Breast epithelium (tissue), 4 donors: ENCODE data around the gene DNAH17. TPM values are rescaled to one million over a fixed set of nuclear protein-coding genes. Genes with fewer than 3 reads are reported as not detected.

Experiments used
- DNase-seq, 2 donors: peaks; one replicate each; pipeline ENCODE4 v3.0.0-alpha.2; 2019; ENCODE audit warnings: low spot score in 2 of 2
- H3K27ac ChIP-seq, 2 donors: fragments of 200-600 bp; sonication (generic) in 1 of 2; one replicate each; pipeline ENCODE4 v1.5.1; 2016 to 2019; ENCODE audit warnings: mild to moderate bottlenecking in 1 of 2
- H3K27me3 ChIP-seq, 2 donors: fragments of 200-600 bp; sonication (generic) in 1 of 2; one replicate each; pipeline versions ENCODE4 v1.5.1 to v1.6.0; 2017 to 2019; ENCODE audit warnings: control low read depth in 1 of 2, mild to moderate bottlenecking in 1 of 2
- H3K36me3 ChIP-seq: fragments of 200-600 bp; one replicate; pipeline ENCODE4 v1.5.1; 2019
- H3K4me1 ChIP-seq, 2 donors: fragments of 200-600 bp; sonication (generic); one replicate each; pipeline ENCODE4 v1.5.1; 2016 to 2019; ENCODE audit warnings: control low read depth in 1 of 2
- H3K4me3 ChIP-seq, 3 donors: fragments of 200-600 bp; sonication (generic); 1 replicate in 2 of 3; 2 replicates in 1 of 3; pipeline ENCODE4 v1.5.1; 2016 to 2019; ENCODE audit warnings: mild to moderate bottlenecking in 3 of 3, moderate library complexity in 2 of 3
- H3K9me3 ChIP-seq, 2 donors: fragments of 200-600 bp; sonication (generic) in 1 of 2; one replicate each; pipeline ENCODE4 v1.5.1; 2016 to 2019; ENCODE audit warnings: control low read depth in 1 of 2
- POLR2A ChIP-seq: fragments of 450-650 bp; IDR thresholded peaks from one replicate; pipeline ENCODE4 v1.6.1; 2016; ENCODE audit warnings: antibody characterized with exemption, mild to moderate bottlenecking, moderate library complexity
- POLR2AphosphoS5 ChIP-seq, 3 donors: sonication (generic); formaldehyde crosslinking; IDR thresholded peaks; one replicate each; pipeline ENCODE4 v1.6.1; 2017; ENCODE audit warnings: antibody characterized with exemption in 3 of 3
- intact Hi-C: fragments of 100-400 bp; cut with DNase I; formaldehyde crosslinking; loops from one replicate; pipeline ENCODE4 v1.15.1; 2023; ENCODE audit warnings: low total_unique reads
- total RNA-seq, 3 donors: library from RNA; depleted of rRNA; stranded (reverse); fragments of >200 nt; gene quantifications; one replicate each; pipeline ENCODE4 v1.1.0, GENCODE V29; 2016
- TF ChIP-seq, protein P1 (sequence below), 3 donors: fragments of 450-650 bp; IDR thresholded peaks; one replicate each; pipeline ENCODE4 v1.5.1; 2016 to 2017; ENCODE audit warnings: antibody characterized with exemption in 3 of 3, mild to moderate bottlenecking in 3 of 3, moderate library complexity in 3 of 3

DNAH17 gene
- total RNA-seq, 3 donors from 2014 or later, result 0.15 to 0.33 TPM; not detected in 1

DNA sequence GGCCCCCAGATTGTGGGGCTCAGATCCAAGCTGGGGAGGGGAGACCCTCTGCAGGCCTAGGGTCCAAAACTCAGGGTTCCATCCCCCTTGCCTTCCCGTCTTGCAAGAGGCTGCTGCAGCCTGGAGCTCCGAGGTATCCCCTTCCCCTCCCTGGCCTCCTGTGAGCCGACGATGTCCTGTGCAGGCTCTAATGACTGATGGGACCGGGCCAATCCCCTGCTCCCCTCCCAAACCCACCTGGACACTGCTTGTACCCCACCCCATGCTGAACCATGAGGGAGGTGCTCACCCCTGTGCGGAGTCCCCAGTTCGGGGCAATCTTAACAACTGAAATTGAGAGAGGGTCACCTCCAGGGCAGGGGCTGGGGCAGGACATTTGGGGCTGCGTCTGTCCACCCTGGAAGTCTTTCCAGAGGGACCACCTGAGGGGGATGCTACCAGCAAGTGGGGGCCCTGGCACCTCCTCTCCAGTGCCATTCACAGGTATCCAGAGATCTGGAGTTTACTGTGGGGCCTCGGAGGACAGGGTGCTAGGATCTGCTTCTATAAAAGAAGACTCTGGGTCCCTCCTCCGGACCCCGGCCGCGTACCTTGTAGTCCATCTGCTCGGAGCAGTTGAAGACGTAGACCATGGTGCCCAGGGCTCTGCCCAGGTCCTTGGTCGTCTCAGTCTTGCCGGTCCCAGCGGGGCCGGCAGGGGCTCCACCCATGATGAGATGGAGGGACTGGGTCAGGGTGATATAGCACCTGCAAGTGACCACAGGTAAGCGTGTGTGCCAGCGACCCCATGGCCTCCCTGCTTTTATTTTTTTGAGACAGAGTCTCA, 77.3 kb downstream of the DNAH17 start:
- no peak for DNase-seq
- no peak overlapping the region for H3K4me3 ChIP-seq
- H3K36me3 ChIP-seq, result no peaks in the 10 kb centered on the region
- H3K27ac ChIP-seq, result no peak overlapping the region
- intact Hi-C loops, result loop anchor here (10.0 kb wide), 1 partner anchor 205 kb away; no protein-coding TSS in a partner anchor
- H3K9me3 ChIP-seq, result no peaks in the 10 kb centered on the region
- no peaks in the 10 kb centered on the region for H3K4me1 ChIP-seq
- TF ChIP-seq POLR2A (no peak), POLR2AphosphoS5 (IDR thresholded peaks at IDR 0.05) (no peak)
- TF ChIP-seq, protein P1, sequence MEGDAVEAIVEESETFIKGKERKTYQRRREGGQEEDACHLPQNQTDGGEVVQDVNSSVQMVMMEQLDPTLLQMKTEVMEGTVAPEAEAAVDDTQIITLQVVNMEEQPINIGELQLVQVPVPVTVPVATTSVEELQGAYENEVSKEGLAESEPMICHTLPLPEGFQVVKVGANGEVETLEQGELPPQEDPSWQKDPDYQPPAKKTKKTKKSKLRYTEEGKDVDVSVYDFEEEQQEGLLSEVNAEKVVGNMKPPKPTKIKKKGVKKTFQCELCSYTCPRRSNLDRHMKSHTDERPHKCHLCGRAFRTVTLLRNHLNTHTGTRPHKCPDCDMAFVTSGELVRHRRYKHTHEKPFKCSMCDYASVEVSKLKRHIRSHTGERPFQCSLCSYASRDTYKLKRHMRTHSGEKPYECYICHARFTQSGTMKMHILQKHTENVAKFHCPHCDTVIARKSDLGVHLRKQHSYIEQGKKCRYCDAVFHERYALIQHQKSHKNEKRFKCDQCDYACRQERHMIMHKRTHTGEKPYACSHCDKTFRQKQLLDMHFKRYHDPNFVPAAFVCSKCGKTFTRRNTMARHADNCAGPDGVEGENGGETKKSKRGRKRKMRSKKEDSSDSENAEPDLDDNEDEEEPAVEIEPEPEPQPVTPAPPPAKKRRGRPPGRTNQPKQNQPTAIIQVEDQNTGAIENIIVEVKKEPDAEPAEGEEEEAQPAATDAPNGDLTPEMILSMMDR (IDR thresholded peaks at IDR 0.05), result no peak
- no peaks in the 10 kb centered on the region for H3K27me3 ChIP-seq

DNA sequence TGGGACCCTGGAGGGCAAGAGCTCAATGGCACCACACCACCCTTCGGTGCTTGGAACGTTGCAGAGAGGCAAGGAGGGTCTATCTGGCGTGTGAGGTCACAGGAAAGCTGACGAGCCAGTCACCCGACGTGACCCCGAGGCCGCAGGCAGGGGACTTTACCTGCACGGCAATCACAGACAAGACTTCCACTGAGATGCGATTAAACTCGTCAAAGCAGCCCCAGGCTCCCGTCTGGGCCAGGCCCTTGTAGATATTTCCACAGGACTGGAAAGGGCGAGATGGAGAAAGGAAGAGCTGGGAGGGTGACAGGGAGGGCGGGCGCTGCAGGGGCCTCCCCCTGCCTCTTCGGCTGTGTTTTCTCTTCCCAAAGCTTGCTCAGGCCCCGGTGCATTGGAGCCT, 78.3 kb downstream of the DNAH17 start:
- no peaks in the 10 kb centered on the region for H3K36me3 ChIP-seq
- H3K27me3 ChIP-seq, result no peaks in the 10 kb centered on the region
- intact Hi-C loops, result loop anchor here (10.0 kb wide), 1 partner anchor 206 kb away; no protein-coding TSS in a partner anchor
- no peak overlapping the region for H3K27ac ChIP-seq
- DNase-seq, result no peak
- no peaks in the 10 kb centered on the region for H3K4me1 ChIP-seq
- no peak overlapping the region for H3K4me3 ChIP-seq
- H3K9me3 ChIP-seq, result no peaks in the 10 kb centered on the region
- no peak for TF ChIP-seq POLR2A
- TF ChIP-seq, protein P1 (IDR thresholded peaks at IDR 0.05), result no peak
- TF ChIP-seq POLR2AphosphoS5 (IDR thresholded peaks at IDR 0.05), result no peak

DNA sequence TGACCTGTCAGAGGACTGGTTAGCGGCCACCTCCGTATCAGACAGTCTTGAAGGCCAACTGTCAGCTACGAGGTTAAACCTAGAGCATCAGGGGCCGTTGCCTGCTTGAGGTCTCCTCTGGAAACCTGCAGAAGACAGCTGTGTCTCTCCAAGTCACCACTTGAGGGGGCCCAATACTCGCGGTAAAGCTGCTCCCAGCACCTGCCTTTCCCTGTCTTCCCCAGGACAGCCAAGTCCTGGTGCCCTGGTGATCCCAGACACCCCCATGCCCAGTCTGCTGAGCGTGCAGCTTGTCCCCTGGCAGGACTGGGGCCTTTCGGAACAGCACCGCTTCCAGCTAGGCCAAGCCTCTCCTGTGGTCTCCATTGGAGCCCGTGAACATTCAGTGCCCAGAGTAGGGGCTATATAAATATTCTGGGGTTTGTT, 80.1 kb downstream of the DNAH17 start:
- Histone ChIP-seq H3K27me3 (no peaks in the 10 kb centered on the region), H3K9me3 (no peaks in the 10 kb centered on the region), H3K36me3 (no peaks in the 10 kb centered on the region), H3K4me1 (no peaks in the 10 kb centered on the region), H3K27ac (no peak overlapping the region), H3K4me3 (no peak overlapping the region)
- intact Hi-C loops, result loop anchor here (10.0 kb wide), 1 partner anchor 208 kb away; no protein-coding TSS in a partner anchor
- peak; percentile 61 to 75 for DNase-seq
- TF ChIP-seq, protein P1 (IDR thresholded peaks at IDR 0.05), result peak in 2 of 3 donors; percentile 71 to 73
- TF ChIP-seq POLR2A, result no peak

DNA sequence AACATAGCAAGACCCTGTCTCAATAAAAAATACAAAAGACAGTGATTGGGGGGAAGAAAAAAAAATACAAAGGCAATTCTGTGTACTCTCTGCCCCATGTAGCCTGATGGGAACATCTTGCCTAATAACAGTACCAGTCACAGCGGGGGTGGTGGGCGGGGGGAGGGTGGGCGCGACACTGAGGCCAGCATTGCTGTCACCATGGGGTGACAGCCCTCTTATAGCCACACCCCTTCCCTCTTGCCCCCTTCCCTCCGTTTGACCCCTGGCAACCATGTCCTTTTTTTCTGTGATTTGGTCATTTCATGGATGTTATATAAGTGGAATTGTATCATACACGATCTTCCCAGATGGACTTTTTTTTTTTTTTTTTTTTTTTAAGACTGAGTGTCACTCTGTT, 80.9 kb downstream of the DNAH17 start:
- no peaks in the 10 kb centered on the region for H3K9me3 ChIP-seq
- intact Hi-C loops, result loop anchor here (10.0 kb wide), 1 partner anchor 208 kb away; no protein-coding TSS in a partner anchor
- H3K27ac ChIP-seq, result no peak overlapping the region
- H3K4me1 ChIP-seq, result no peaks in the 10 kb centered on the region
- no peaks in the 10 kb centered on the region for H3K27me3 ChIP-seq
- no peak overlapping the region for H3K4me3 ChIP-seq
- no peak for DNase-seq
- no peak for TF ChIP-seq POLR2AphosphoS5 (IDR thresholded peaks at IDR 0.05)
- TF ChIP-seq POLR2A, result no peak
- TF ChIP-seq, protein P1 (IDR thresholded peaks at IDR 0.05), result no peak
- no peaks in the 10 kb centered on the region for H3K36me3 ChIP-seq

DNA sequence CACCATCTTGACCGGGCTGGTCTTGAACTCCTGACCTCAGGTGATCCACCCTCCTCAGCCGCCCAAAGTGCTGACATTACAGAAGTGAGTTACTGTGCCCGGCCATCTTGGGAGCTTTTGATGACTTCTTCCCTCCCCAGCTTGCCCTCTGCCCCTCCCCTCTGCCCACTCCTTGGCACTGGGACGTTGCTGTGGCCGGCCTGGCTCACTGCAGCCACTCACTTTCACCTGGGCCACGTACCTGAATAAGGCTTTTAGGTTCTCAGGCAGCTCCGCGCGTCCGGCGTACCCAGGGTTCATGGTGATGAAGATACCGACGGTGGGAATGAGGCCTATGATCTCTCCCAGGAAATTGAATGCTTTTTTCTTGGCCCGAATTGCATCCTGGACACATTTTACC, 81.6 kb downstream of the DNAH17 start:
- Histone ChIP-seq H3K36me3 (no peaks in the 10 kb centered on the region), H3K4me1 (no peaks in the 10 kb centered on the region), H3K4me3 (no peak overlapping the region), H3K9me3 (no peaks in the 10 kb centered on the region), H3K27ac (no peak overlapping the region), H3K27me3 (no peaks in the 10 kb centered on the region)
- TF ChIP-seq, protein P1 (IDR thresholded peaks at IDR 0.05), result no peak
- TF ChIP-seq POLR2A (no peak), POLR2AphosphoS5 (IDR thresholded peaks at IDR 0.05) (no peak)
- no peak for DNase-seq
- intact Hi-C loops, result loop anchor here (10.0 kb wide), 1 partner anchor 209 kb away; no protein-coding TSS in a partner anchor
